ENCODE measurements around the gene NLGN2. TPM values are rescaled to one million over a fixed set of nuclear protein-coding genes. Genes with fewer than 3 reads are reported as not detected.

The NLGN2 gene
- total RNA-seq, 1 experiment from 2014 or later, result 36.9 TPM

GRCh38 chr17:7388856-7389255 is 18.8 kb upstream of the NLGN2 start:
- TF ChIP-seq EZH2 (IDR thresholded peaks at IDR 0.05; ENCODE audit: borderline replicate concordance, low read depth, low read length, poor library complexity, severe bottlenecking) (no peak), CTCF (conservative IDR thresholded peaks at IDR 0.05; ENCODE audit: low read depth, low read length) (no peak)
- ChIA-PET CTCF (no interaction called here), POLR2A (ENCODE audit: low non-redundant PET) (no interaction called here)
- no peaks in the 10 kb centered on the region for H3K36me3 ChIP-seq (ENCODE audit: insufficient read depth, low read length, poor library complexity, severe bottlenecking)
- H3K27ac ChIP-seq (ENCODE audit: low read depth, low read length, poor library complexity, severe bottlenecking), result no peak overlapping the region
- H3K4me3 ChIP-seq (ENCODE audit: low read depth, low read length, poor library complexity, severe bottlenecking), result no peak overlapping the region
- no peaks in the 10 kb centered on the region for H3K27me3 ChIP-seq (replicated peaks; ENCODE audit: insufficient read depth, low read depth, low read length, poor library complexity)
- DNase-seq (ENCODE audit: low spot score), result no peak
- intact Hi-C loops (cut with micrococcal nuclease; ENCODE audit: unreplicated experiment), result no loop called here
- no TSS peak for BruUV-seq (replicated peaks)
- peaks cover 7% of the 10 kb centered on the region for H3K4me1 ChIP-seq (ENCODE audit: insufficient read depth, low read length, poor library complexity, severe bottlenecking)
- H3K9me3 ChIP-seq (ENCODE audit: low read depth, low read length, poor library complexity, severe bottlenecking), result no peaks in the 10 kb centered on the region

- H3K9me3 ChIP-seq (ENCODE audit: low read depth, low read length, poor library complexity, severe bottlenecking), result no peaks in the 10 kb centered on the region
- DNase-seq (ENCODE audit: low spot score), result no peak
- H3K36me3 ChIP-seq (ENCODE audit: insufficient read depth, low read length, poor library complexity, severe bottlenecking), result no peaks in the 10 kb centered on the region
- no peaks in the 10 kb centered on the region for H3K27me3 ChIP-seq (replicated peaks; ENCODE audit: insufficient read depth, low read depth, low read length, poor library complexity)
- peaks cover 13% of the 10 kb centered on the region for H3K4me1 ChIP-seq (ENCODE audit: insufficient read depth, low read length, poor library complexity, severe bottlenecking)
- ChIA-PET CTCF (no interaction called here), POLR2A (ENCODE audit: low non-redundant PET) (no interaction called here)
- TF ChIP-seq EZH2 (IDR thresholded peaks at IDR 0.05; ENCODE audit: borderline replicate concordance, low read depth, low read length, poor library complexity, severe bottlenecking), result no peak
- TF ChIP-seq CTCF (conservative IDR thresholded peaks at IDR 0.05; ENCODE audit: low read depth, low read length), result no peak
- H3K4me3 ChIP-seq (ENCODE audit: low read depth, low read length, poor library complexity, severe bottlenecking), result no peak overlapping the region
- no peak overlapping the region for H3K27ac ChIP-seq (ENCODE audit: low read depth, low read length, poor library complexity, severe bottlenecking)
- intact Hi-C loops (cut with micrococcal nuclease; ENCODE audit: unreplicated experiment), result no loop called here
- no TSS peak for BruUV-seq (replicated peaks)
These were observed 17.4 kb upstream of the NLGN2 start for GRCh38 chr17:7389924-7390910.

GRCh38 chr17:7391307-7391706 is 16.3 kb upstream of the NLGN2 start:
- no peaks in the 10 kb centered on the region for H3K36me3 ChIP-seq (ENCODE audit: insufficient read depth, low read length, poor library complexity, severe bottlenecking)
- intact Hi-C loops (cut with micrococcal nuclease; ENCODE audit: unreplicated experiment), result no loop called here
- ChIA-PET CTCF (no interaction called here), POLR2A (ENCODE audit: low non-redundant PET) (no interaction called here)
- TF ChIP-seq EZH2 (IDR thresholded peaks at IDR 0.05; ENCODE audit: borderline replicate concordance, low read depth, low read length, poor library complexity, severe bottlenecking) (no peak), CTCF (conservative IDR thresholded peaks at IDR 0.05; ENCODE audit: low read depth, low read length) (no peak)
- no TSS peak for BruUV-seq (replicated peaks)
- no peak for DNase-seq (ENCODE audit: low spot score)
- H3K27me3 ChIP-seq (replicated peaks; ENCODE audit: insufficient read depth, low read depth, low read length, poor library complexity), result no peaks in the 10 kb centered on the region
- H3K4me1 ChIP-seq (ENCODE audit: insufficient read depth, low read length, poor library complexity, severe bottlenecking), result peaks cover 13% of the 10 kb centered on the region
- no peaks in the 10 kb centered on the region for H3K9me3 ChIP-seq (ENCODE audit: low read depth, low read length, poor library complexity, severe bottlenecking)
- no peak overlapping the region for H3K4me3 ChIP-seq (ENCODE audit: low read depth, low read length, poor library complexity, severe bottlenecking)
- H3K27ac ChIP-seq (ENCODE audit: low read depth, low read length, poor library complexity, severe bottlenecking), result no peak overlapping the region
